Activated naive CD4-positive, alpha-beta T cell treated with anti-CD3 and anti-CD28 coated beads, Interleukin-2, amount 50 U/mL, for 24 hours (primary cell): ENCODE data around the gene MECP2.

Experiments used
- H3K27ac Mint-ChIP-seq: one replicate; pipeline ENCODE4 v1.8.0; 2021; ENCODE audit warnings: mild to moderate bottlenecking, mixed read lengths
- H3K27me3 Mint-ChIP-seq: one replicate; pipeline ENCODE4 v1.8.0; 2021; ENCODE audit warnings: mixed read lengths
- H3K36me3 Mint-ChIP-seq: one replicate; pipeline ENCODE4 v1.8.0; 2021; ENCODE audit warnings: mixed read lengths
- H3K4me1 Mint-ChIP-seq: one replicate; pipeline ENCODE4 v1.8.0; 2021; ENCODE audit warnings: mixed read lengths
- H3K4me3 Mint-ChIP-seq: one replicate; pipeline ENCODE4 v1.8.0; 2021; ENCODE audit warnings: mild to moderate bottlenecking, mixed read lengths
- H3K9me3 Mint-ChIP-seq: one replicate; pipeline ENCODE4 v1.8.0; 2021; ENCODE audit warnings: mixed read lengths

Gene MECP2

GRCh38 chrX:154056770-154057241 is 40.7 kb downstream of the MECP2 start:
- no peaks in the 10 kb centered on the region for H3K27me3 Mint-ChIP-seq
- H3K4me3 Mint-ChIP-seq, result peak overlapping the region; percentile 55

GRCh38 chrX:154051201-154051810 is 46.2 kb downstream of the MECP2 start:
- Mint-ChIP-seq H3K27me3 (no peaks in the 10 kb centered on the region), H3K4me1 (peaks cover 48% of the 10 kb centered on the region), H3K9me3 (no peaks in the 10 kb centered on the region), H3K36me3 (peaks cover 7% of the 10 kb centered on the region), H3K27ac (peak overlapping the region; percentile 72), H3K4me3 (no peak overlapping the region)

More at GRCh38 chrX:154056770-154057241, 40.7 kb downstream of the MECP2 start:
- no peaks in the 10 kb centered on the region for H3K9me3 Mint-ChIP-seq
- H3K36me3 Mint-ChIP-seq, result peaks cover 6% of the 10 kb centered on the region
- peak overlapping the region; percentile 92 for H3K27ac Mint-ChIP-seq
- H3K4me1 Mint-ChIP-seq, result peaks cover 63% of the 10 kb centered on the region

- peaks cover 7% of the 10 kb centered on the region for H3K36me3 Mint-ChIP-seq
- H3K9me3 Mint-ChIP-seq, result no peaks in the 10 kb centered on the region
- H3K27me3 Mint-ChIP-seq, result no peaks in the 10 kb centered on the region
- H3K27ac Mint-ChIP-seq, result peak overlapping the region; percentile 79
- H3K4me1 Mint-ChIP-seq, result peaks cover 45% of the 10 kb centered on the region
- H3K4me3 Mint-ChIP-seq, result no peak overlapping the region
Measured at GRCh38 chrX:154050113-154050495, 47.4 kb downstream of the MECP2 start.

- Mint-ChIP-seq H3K36me3 (peaks cover 7% of the 10 kb centered on the region), H3K9me3 (no peaks in the 10 kb centered on the region), H3K4me1 (peaks cover 43% of the 10 kb centered on the region), H3K27ac (peak overlapping the region; percentile 79), H3K27me3 (no peaks in the 10 kb centered on the region), H3K4me3 (no peak overlapping the region)
Measured at GRCh38 chrX:154049209-154050112, 48.1 kb downstream of the MECP2 start.

- no peaks in the 10 kb centered on the region for H3K27me3 Mint-ChIP-seq
- H3K27ac Mint-ChIP-seq, result peak overlapping the region; percentile 51
- H3K9me3 Mint-ChIP-seq, result no peaks in the 10 kb centered on the region
- no peak overlapping the region for H3K4me3 Mint-ChIP-seq
- H3K36me3 Mint-ChIP-seq, result peaks cover 7% of the 10 kb centered on the region
- H3K4me1 Mint-ChIP-seq, result peaks cover 46% of the 10 kb centered on the region
Measured at GRCh38 chrX:154048398-154048797, 49.1 kb downstream of the MECP2 start.

- peaks cover 7% of the 10 kb centered on the region for H3K36me3 Mint-ChIP-seq
- peak overlapping the region; percentile 70 for H3K27ac Mint-ChIP-seq
- peaks cover 46% of the 10 kb centered on the region for H3K4me1 Mint-ChIP-seq
- no peaks in the 10 kb centered on the region for H3K9me3 Mint-ChIP-seq
- no peak overlapping the region for H3K4me3 Mint-ChIP-seq
- H3K27me3 Mint-ChIP-seq, result no peaks in the 10 kb centered on the region
Measured at GRCh38 chrX:154046940-154047610, 50.4 kb downstream of the MECP2 start.

- Mint-ChIP-seq H3K27me3 (no peaks in the 10 kb centered on the region), H3K36me3 (peaks cover 6% of the 10 kb centered on the region), H3K4me1 (peaks cover 45% of the 10 kb centered on the region), H3K9me3 (no peaks in the 10 kb centered on the region), H3K4me3 (no peak overlapping the region), H3K27ac (no peak overlapping the region)
Measured at GRCh38 chrX:154046031-154046781, 51.3 kb downstream of the MECP2 start.

- no peak overlapping the region for H3K27ac Mint-ChIP-seq
- H3K36me3 Mint-ChIP-seq, result peaks cover 5% of the 10 kb centered on the region
- no peaks in the 10 kb centered on the region for H3K27me3 Mint-ChIP-seq
- no peak overlapping the region for H3K4me3 Mint-ChIP-seq
- H3K4me1 Mint-ChIP-seq, result peaks cover 44% of the 10 kb centered on the region
- no peaks in the 10 kb centered on the region for H3K9me3 Mint-ChIP-seq
Measured at GRCh38 chrX:154044091-154044490, 53.4 kb downstream of the MECP2 start.

- no peaks in the 10 kb centered on the region for H3K27me3 Mint-ChIP-seq
- no peaks in the 10 kb centered on the region for H3K9me3 Mint-ChIP-seq
- H3K36me3 Mint-ChIP-seq, result peaks cover 4% of the 10 kb centered on the region
- peaks cover 44% of the 10 kb centered on the region for H3K4me1 Mint-ChIP-seq
- H3K27ac Mint-ChIP-seq, result peak overlapping the region; percentile 17
- H3K4me3 Mint-ChIP-seq, result no peak overlapping the region
Measured at GRCh38 chrX:154043003-154043763, 54.3 kb downstream of the MECP2 start.

GRCh38 chrX:154040863-154041262 is 56.7 kb downstream of the MECP2 start:
- Mint-ChIP-seq H3K4me3 (no peak overlapping the region), H3K4me1 (peaks cover 37% of the 10 kb centered on the region), H3K36me3 (peaks cover 1% of the 10 kb centered on the region), H3K9me3 (no peaks in the 10 kb centered on the region), H3K27ac (peak overlapping the region; percentile 38), H3K27me3 (no peaks in the 10 kb centered on the region)

GRCh38 chrX:154040307-154040756 is 57.2 kb downstream of the MECP2 start:
- H3K27me3 Mint-ChIP-seq, result no peaks in the 10 kb centered on the region
- H3K36me3 Mint-ChIP-seq, result peaks cover 1% of the 10 kb centered on the region
- no peak overlapping the region for H3K4me3 Mint-ChIP-seq
- H3K27ac Mint-ChIP-seq, result peak overlapping the region; percentile 38
- H3K9me3 Mint-ChIP-seq, result no peaks in the 10 kb centered on the region
- H3K4me1 Mint-ChIP-seq, result peaks cover 38% of the 10 kb centered on the region

GRCh38 chrX:154039577-154039976 is 57.9 kb downstream of the MECP2 start:
- H3K27me3 Mint-ChIP-seq, result no peaks in the 10 kb centered on the region
- H3K27ac Mint-ChIP-seq, result peak overlapping the region; percentile 38
- no peaks in the 10 kb centered on the region for H3K9me3 Mint-ChIP-seq
- H3K4me3 Mint-ChIP-seq, result no peak overlapping the region
- H3K36me3 Mint-ChIP-seq, result peaks cover 1% of the 10 kb centered on the region
- H3K4me1 Mint-ChIP-seq, result peaks cover 38% of the 10 kb centered on the region

GRCh38 chrX:154038656-154039055 is 58.9 kb downstream of the MECP2 start:
- Mint-ChIP-seq H3K4me1 (peaks cover 34% of the 10 kb centered on the region), H3K4me3 (no peak overlapping the region), H3K9me3 (no peaks in the 10 kb centered on the region), H3K27me3 (no peaks in the 10 kb centered on the region), H3K36me3 (peaks cover 1% of the 10 kb centered on the region), H3K27ac (no peak overlapping the region)

GRCh38 chrX:154037754-154038153 is 59.8 kb downstream of the MECP2 start:
- Mint-ChIP-seq H3K27me3 (no peaks in the 10 kb centered on the region), H3K36me3 (peaks cover 1% of the 10 kb centered on the region), H3K4me3 (no peak overlapping the region), H3K27ac (no peak overlapping the region), H3K4me1 (peaks cover 34% of the 10 kb centered on the region), H3K9me3 (no peaks in the 10 kb centered on the region)
